Transverse colon (tissue), 4 donors: ENCODE results near the gene FYB1. TPM values are rescaled to one million over a fixed set of nuclear protein-coding genes. Genes with fewer than 3 reads are reported as not detected.

ENCODE experiments used
- DNase-seq: peaks from one replicate; pipeline ENCODE4 v3.0.0-alpha.2; 2019
- H3K27ac ChIP-seq, 4 donors: fragments of 200-600 bp; sonication (generic); 2 replicates each; pipeline ENCODE4 v1.5.1; 2016 to 2018; ENCODE audit warnings: inconsistent platforms in 4 of 4
- H3K27me3 ChIP-seq: fragments of 200-600 bp; sonication (generic); 2 replicates; pipeline ENCODE4 v1.5.1; 2017; ENCODE audit warnings: inconsistent platforms
- H3K36me3 ChIP-seq, 4 donors: fragments of 200-600 bp; sonication (generic); 2 replicates each; pipeline ENCODE4 v1.5.1; 2017 to 2019; ENCODE audit warnings: inconsistent platforms in 4 of 4
- H3K4me1 ChIP-seq, 4 donors: fragments of 200-600 bp; sonication (generic); 2 replicates each; pipeline ENCODE4 v1.5.1; 2017 to 2020; ENCODE audit warnings: inconsistent platforms in 4 of 4
- H3K4me3 ChIP-seq, 4 donors: fragments of 200-600 bp; sonication (generic); 1 replicate in 1 of 4; 2 replicates in 3 of 4; pipeline versions ENCODE4 v1.5.1 to v1.6.1; 2017 to 2019; ENCODE audit warnings: inconsistent platforms in 4 of 4
- H3K9me3 ChIP-seq, 2 donors: fragments of 200-600 bp; sonication (generic); 2 replicates each; pipeline ENCODE4 v1.5.1; 2017 to 2019; ENCODE audit warnings: inconsistent platforms in 2 of 2
- EP300 ChIP-seq: sonication (generic); formaldehyde crosslinking; IDR thresholded peaks from one replicate; pipeline ENCODE4 v1.6.1; 2017; ENCODE audit warnings: antibody characterized with exemption, low read depth
- POLR2A ChIP-seq: fragments of 450-650 bp; IDR thresholded peaks from one replicate; pipeline ENCODE4 v1.6.1; 2016; ENCODE audit warnings: antibody characterized with exemption, mild to moderate bottlenecking, moderate library complexity
- POLR2AphosphoS5 ChIP-seq, 3 donors: sonication (generic); formaldehyde crosslinking; IDR thresholded peaks; one replicate each; pipeline ENCODE4 v1.6.1; 2016; ENCODE audit warnings: antibody characterized with exemption in 3 of 3
- WGBS, 2 donors: methylation state at CpG; one replicate each; pipeline ENCODE4 v1.1.5; 2018; ENCODE audit warnings: low coverage in 1 of 2; 5-methylcytosine and 5-hydroxymethylcytosine counted together
- in situ Hi-C, 4 donors: fragments of 200-750 bp; cut with MboI; loops; one replicate each; pipeline versions ENCODE4 v1.15.0 to v1.15.1; 2017; ENCODE audit warnings: low sequenced_read_pairs in 3 of 4, low pct_ligation_motif_present in 1 of 4, low pct_unique_long_range_greater_than_20kb in 1 of 4
- intact Hi-C: fragments of 100-400 bp; cut with DNase I; formaldehyde crosslinking; loops from one replicate; pipeline ENCODE4 v1.15.1; 2023; ENCODE audit warnings: low total_unique reads
- total RNA-seq, 4 donors: library from RNA; depleted of rRNA; stranded (reverse); fragments of >200 nt; gene quantifications; one replicate each; pipeline ENCODE4 v1.1.0, GENCODE V29; 2016
- TF ChIP-seq, protein P1 (sequence below), 5 experiments: fragments of 200-600 bp in 3 of 5; fragments of 450-650 bp in 2 of 5; sonication (generic) in 3 of 5; IDR thresholded peaks; 1 replicate in 2 of 5; 2 replicates in 3 of 5; pipeline ENCODE4 v1.5.1; 2016 to 2017; ENCODE audit warnings: antibody characterized with exemption in 5 of 5, inconsistent platforms in 3 of 5, mild to moderate bottlenecking in 2 of 5, moderate library complexity in 1 of 5

Gene FYB1
- total RNA-seq, 4 donors from 2014 or later = 6.4 to 38.5 (median 17.5) TPM

- intact Hi-C loops (no loop called here), in situ Hi-C loops (no loop called here)
- no peaks in the 10 kb centered on the region for H3K9me3 ChIP-seq
- no peaks in the 10 kb centered on the region for H3K27me3 ChIP-seq
- no peaks in the 10 kb centered on the region for H3K36me3 ChIP-seq
- TF ChIP-seq POLR2A (no peak), POLR2AphosphoS5 (IDR thresholded peaks at IDR 0.05) (no peak), EP300 (no peak)
- TF ChIP-seq, protein P1, sequence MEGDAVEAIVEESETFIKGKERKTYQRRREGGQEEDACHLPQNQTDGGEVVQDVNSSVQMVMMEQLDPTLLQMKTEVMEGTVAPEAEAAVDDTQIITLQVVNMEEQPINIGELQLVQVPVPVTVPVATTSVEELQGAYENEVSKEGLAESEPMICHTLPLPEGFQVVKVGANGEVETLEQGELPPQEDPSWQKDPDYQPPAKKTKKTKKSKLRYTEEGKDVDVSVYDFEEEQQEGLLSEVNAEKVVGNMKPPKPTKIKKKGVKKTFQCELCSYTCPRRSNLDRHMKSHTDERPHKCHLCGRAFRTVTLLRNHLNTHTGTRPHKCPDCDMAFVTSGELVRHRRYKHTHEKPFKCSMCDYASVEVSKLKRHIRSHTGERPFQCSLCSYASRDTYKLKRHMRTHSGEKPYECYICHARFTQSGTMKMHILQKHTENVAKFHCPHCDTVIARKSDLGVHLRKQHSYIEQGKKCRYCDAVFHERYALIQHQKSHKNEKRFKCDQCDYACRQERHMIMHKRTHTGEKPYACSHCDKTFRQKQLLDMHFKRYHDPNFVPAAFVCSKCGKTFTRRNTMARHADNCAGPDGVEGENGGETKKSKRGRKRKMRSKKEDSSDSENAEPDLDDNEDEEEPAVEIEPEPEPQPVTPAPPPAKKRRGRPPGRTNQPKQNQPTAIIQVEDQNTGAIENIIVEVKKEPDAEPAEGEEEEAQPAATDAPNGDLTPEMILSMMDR (IDR thresholded peaks at IDR 0.05) = no peak
- H3K4me3 ChIP-seq = no peak overlapping the region
- DNase-seq = no peak
- WGBS, 2 donors = 68 to 71% methylated on average over 3 to 4 of the region's 4 CpGs
- peaks cover 0 to 7% (median 0%) of the 10 kb centered on the region in 4 donors for H3K4me1 ChIP-seq
- H3K27ac ChIP-seq = peak overlapping the region in 2 of 4 donors; percentile 23 to 24
These were observed 28.9 kb downstream of the FYB1 start for GRCh38 chr5:39190311-39191102.

- no peak for DNase-seq
- peak overlapping the region in 1 of 4 donors; percentile 14 for H3K27ac ChIP-seq
- intact Hi-C loops = no loop called here
These were observed 29.9 kb downstream of the FYB1 start for GRCh38 chr5:39189292-39189955.

GRCh38 chr5:39187831-39188731 is 31.3 kb downstream of the FYB1 start:
- Histone ChIP-seq H3K4me1 (peaks cover 0 to 7% (median 0%) of the 10 kb centered on the region in 4 donors), H3K27ac (peak overlapping the region in 3 of 4 donors; percentile 30 to 41 (median 40)), H3K4me3 (no peak overlapping the region), H3K27me3 (no peaks in the 10 kb centered on the region), H3K36me3 (no peaks in the 10 kb centered on the region), H3K9me3 (no peaks in the 10 kb centered on the region)
- intact Hi-C loops (no loop called here), in situ Hi-C loops (no loop called here)
- DNase-seq = no peak
- TF ChIP-seq, protein P1 (IDR thresholded peaks at IDR 0.05) = no peak
- TF ChIP-seq EP300 = no peak
- TF ChIP-seq POLR2A = no peak
- no peak for TF ChIP-seq POLR2AphosphoS5 (IDR thresholded peaks at IDR 0.05)
- 80 to 85% methylated on average over 8 to 13 of the region's 13 CpGs for WGBS, 2 donors

More at GRCh38 chr5:39189292-39189955, 29.9 kb downstream of the FYB1 start:
- H3K27me3 ChIP-seq = no peaks in the 10 kb centered on the region
- H3K4me3 ChIP-seq = no peak overlapping the region
- TF ChIP-seq EP300 (no peak), POLR2A (no peak), POLR2AphosphoS5 (IDR thresholded peaks at IDR 0.05) (no peak)
- TF ChIP-seq, protein P1 (IDR thresholded peaks at IDR 0.05) = no peak
- H3K9me3 ChIP-seq = no peaks in the 10 kb centered on the region
- WGBS, 2 donors = 56 to 58% methylated on average over 4 of the region's 4 CpGs
- in situ Hi-C loops = no loop called here
- no peaks in the 10 kb centered on the region for H3K36me3 ChIP-seq
- H3K4me1 ChIP-seq = peaks cover 0 to 7% (median 0%) of the 10 kb centered on the region in 4 donors
